Neural progenitor cell (in vitro differentiated cells): ENCODE results near the gene KCNQ1. TPM values are rescaled to one million over a fixed set of nuclear protein-coding genes. Genes with fewer than 3 reads are reported as not detected.

Experiments used
- DNase-seq: peaks from one replicate; pipeline ENCODE4 v3.0.0-alpha.2; 2016; ENCODE audit warnings: low spot score
- H2AFZ ChIP-seq: fragments of 200-600 bp; sonication (generic); replicated peaks from 2 replicates; pipeline ENCODE4 v1.6.1; 2016; ENCODE audit warnings: antibody characterized with exemption
- H3F3A ChIP-seq: fragments of 200-600 bp; sonication (generic); 2 replicates; pipeline ENCODE4 v1.6.1; 2016; ENCODE audit warnings: antibody characterized with exemption, low read depth
- H3K27ac ChIP-seq: fragments of 200-600 bp; sonication (generic); 2 replicates; pipeline ENCODE4 v1.5.1; 2016; ENCODE audit warnings: mild to moderate bottlenecking
- H3K27me3 ChIP-seq: fragments of 200-600 bp; sonication (generic); 2 replicates; pipeline ENCODE4 v1.6.1; 2016; ENCODE audit warnings: mild to moderate bottlenecking, moderate library complexity
- H3K36me3 ChIP-seq: fragments of 200-600 bp; sonication (generic); 2 replicates; pipeline ENCODE4 v1.5.1; 2016
- H3K4me1 ChIP-seq: fragments of 200-600 bp; sonication (generic); 2 replicates; pipeline ENCODE4 v1.6.1; 2016; ENCODE audit warnings: mixed run types
- H3K4me2 ChIP-seq: fragments of 200-600 bp; sonication (generic); 2 replicates; pipeline ENCODE4 v1.6.1; 2016
- H3K4me3 ChIP-seq: fragments of 200-600 bp; sonication (generic); 2 replicates; pipeline ENCODE4 v1.5.1; 2016
- H3K79me2 ChIP-seq: fragments of 200-600 bp; sonication (generic); 2 replicates; pipeline ENCODE4 v1.6.1; 2016; ENCODE audit warnings: low read depth
- H3K9ac ChIP-seq: fragments of 200-600 bp; sonication (generic); 2 replicates; pipeline ENCODE4 v1.6.1; 2016
- H3K9me3 ChIP-seq: fragments of 200-600 bp; sonication (generic); 2 replicates; pipeline ENCODE4 v1.5.1; 2016; ENCODE audit warnings: low read depth
- H4K20me1 ChIP-seq: fragments of 200-600 bp; sonication (generic); 2 replicates; pipeline ENCODE4 v1.6.1; 2016; ENCODE audit warnings: low read depth
- H3K27ac Mint-ChIP-seq: 3 replicates; pipeline ENCODE4 v1.8.0; 2021; ENCODE audit warnings: mixed read lengths
- H3K27me3 Mint-ChIP-seq: 2 replicates; pipeline ENCODE4 v1.8.0; 2022; ENCODE audit warnings: low read depth, mild to moderate bottlenecking, inconsistent platforms, moderate library complexity, mixed read lengths; ENCODE audit not compliant: insufficient read depth
- H3K36me3 Mint-ChIP-seq: 3 replicates; pipeline ENCODE4 v1.8.0; 2021; ENCODE audit warnings: mixed read lengths
- H3K4me1 Mint-ChIP-seq: 3 replicates; pipeline ENCODE4 v1.8.0; 2021; ENCODE audit warnings: mixed read lengths
- H3K4me3 Mint-ChIP-seq: 3 replicates; pipeline ENCODE4 v1.8.0; 2021; ENCODE audit warnings: mild to moderate bottlenecking, moderate library complexity, mixed read lengths
- H3K9me3 Mint-ChIP-seq: 3 replicates; pipeline ENCODE4 v1.8.0; 2020; ENCODE audit warnings: mixed read lengths
- EZH2 ChIP-seq: fragments of 200-600 bp; sonication (generic); IDR thresholded peaks from 2 replicates; pipeline ENCODE4 v1.6.1; 2017; ENCODE audit warnings: antibody characterized with exemption, mild to moderate bottlenecking, moderate library complexity
- EZH2phosphoT487 ChIP-seq: fragments of 200-600 bp; sonication (generic); IDR thresholded peaks from 2 replicates; pipeline ENCODE4 v1.6.1; 2017; ENCODE audit warnings: antibody characterized with exemption
- total RNA-seq: library from RNA; depleted of rRNA; stranded (reverse); fragments of >200 nt; gene quantifications from 2 replicates; pipeline ENCODE4 v1.2.3, GENCODE V29; 2015; ENCODE audit warnings: low replicate concordance
- TF ChIP-seq, protein P1 (sequence below): fragments of 200-600 bp; sonication (generic); IDR thresholded peaks from 2 replicates; pipeline ENCODE4 v1.5.1; 2017; ENCODE audit warnings: antibody characterized with exemption, mild to moderate bottlenecking

Gene KCNQ1
- total RNA-seq, 1 donor from 2014 or later, result 0.11 TPM

DNA sequence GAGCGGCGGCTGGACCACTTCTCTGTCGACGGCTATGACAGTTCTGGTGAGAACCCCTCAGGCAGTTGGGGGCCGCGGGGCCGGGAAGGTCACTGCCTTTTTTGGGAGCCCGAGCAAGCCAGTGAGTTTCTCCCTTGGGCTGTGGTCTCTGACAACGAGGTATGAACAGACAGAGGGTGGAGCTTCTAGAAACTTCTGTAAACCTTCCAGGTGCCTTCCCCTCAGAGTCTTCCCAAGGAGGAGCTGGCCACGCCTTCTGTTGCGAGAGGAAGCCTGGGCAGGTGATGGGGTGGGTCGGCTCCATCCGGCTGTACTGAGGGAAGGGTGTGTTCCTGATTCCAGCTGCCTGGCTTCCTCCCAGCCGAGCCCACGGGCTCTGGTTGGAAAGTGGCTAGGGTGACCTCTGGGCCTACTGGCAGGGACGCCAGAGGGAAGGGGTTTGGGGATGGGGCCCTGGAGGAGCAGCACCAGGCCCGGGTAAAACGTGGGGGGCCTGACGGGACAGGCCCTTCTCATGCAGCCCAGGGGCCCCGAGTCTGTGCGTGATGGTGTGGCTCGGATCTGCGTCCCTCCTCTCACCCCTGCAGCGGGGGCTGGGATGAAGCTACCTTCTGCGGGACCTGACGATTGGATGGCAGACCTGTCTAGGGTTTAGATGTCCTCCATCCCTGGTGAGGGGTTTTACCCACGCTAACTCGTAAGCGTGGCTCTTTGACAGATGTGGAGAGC, 144.2 kb downstream of the KCNQ1 start:
- no peak for TF ChIP-seq EZH2phosphoT487
- TF ChIP-seq, protein P1, sequence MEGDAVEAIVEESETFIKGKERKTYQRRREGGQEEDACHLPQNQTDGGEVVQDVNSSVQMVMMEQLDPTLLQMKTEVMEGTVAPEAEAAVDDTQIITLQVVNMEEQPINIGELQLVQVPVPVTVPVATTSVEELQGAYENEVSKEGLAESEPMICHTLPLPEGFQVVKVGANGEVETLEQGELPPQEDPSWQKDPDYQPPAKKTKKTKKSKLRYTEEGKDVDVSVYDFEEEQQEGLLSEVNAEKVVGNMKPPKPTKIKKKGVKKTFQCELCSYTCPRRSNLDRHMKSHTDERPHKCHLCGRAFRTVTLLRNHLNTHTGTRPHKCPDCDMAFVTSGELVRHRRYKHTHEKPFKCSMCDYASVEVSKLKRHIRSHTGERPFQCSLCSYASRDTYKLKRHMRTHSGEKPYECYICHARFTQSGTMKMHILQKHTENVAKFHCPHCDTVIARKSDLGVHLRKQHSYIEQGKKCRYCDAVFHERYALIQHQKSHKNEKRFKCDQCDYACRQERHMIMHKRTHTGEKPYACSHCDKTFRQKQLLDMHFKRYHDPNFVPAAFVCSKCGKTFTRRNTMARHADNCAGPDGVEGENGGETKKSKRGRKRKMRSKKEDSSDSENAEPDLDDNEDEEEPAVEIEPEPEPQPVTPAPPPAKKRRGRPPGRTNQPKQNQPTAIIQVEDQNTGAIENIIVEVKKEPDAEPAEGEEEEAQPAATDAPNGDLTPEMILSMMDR, result no peak
- no peak for TF ChIP-seq EZH2
- Histone ChIP-seq H3K9ac (no peak overlapping the region), H3K4me3 (no peak overlapping the region), H3K9me3 (no peaks in the 10 kb centered on the region), H3F3A (no peaks in the 10 kb centered on the region), H3K36me3 (no peaks in the 10 kb centered on the region), H3K79me2 (no peaks in the 10 kb centered on the region), H3K27me3 (peaks cover 75% of the 10 kb centered on the region), H3K27ac (no peak overlapping the region), H4K20me1 (no peaks in the 10 kb centered on the region), H2AFZ (no peak overlapping the region), H3K4me2 (no peak overlapping the region), H3K4me1 (no peaks in the 10 kb centered on the region)
- Mint-ChIP-seq H3K27me3 (peaks cover 7% of the 10 kb centered on the region), H3K27ac (no peak overlapping the region), H3K4me1 (no peaks in the 10 kb centered on the region), H3K4me3 (no peak overlapping the region), H3K36me3 (peaks cover 2% of the 10 kb centered on the region), H3K9me3 (peaks cover 4% of the 10 kb centered on the region)
- DNase-seq, result no peak

DNA sequence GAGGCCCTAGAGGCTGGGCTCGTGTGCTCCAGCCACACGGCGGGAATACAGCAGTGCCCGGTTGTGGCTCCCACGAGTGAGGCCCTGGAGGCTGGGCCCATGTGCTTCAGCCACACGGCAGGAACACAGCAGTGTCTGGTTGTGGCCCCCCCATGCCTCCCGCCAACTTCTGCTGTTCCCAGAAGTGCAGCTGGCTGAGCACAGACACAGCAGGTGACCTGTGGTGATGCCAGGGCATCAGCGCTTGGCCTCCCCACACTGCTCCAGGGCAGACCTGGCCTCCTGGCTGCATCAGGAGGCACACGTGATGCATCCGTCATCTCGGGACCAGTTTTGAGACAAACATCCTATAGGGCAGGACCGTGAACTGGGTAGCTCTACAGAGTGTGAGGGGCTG, 144.7 kb downstream of the KCNQ1 start:
- H3K27ac ChIP-seq, result no peak overlapping the region
- H3K4me3 ChIP-seq, result no peak overlapping the region
- no peak for TF ChIP-seq EZH2phosphoT487
- TF ChIP-seq EZH2, result no peak
- TF ChIP-seq, protein P1, result no peak
- no peak for DNase-seq
- Mint-ChIP-seq H3K9me3 (peaks cover 7% of the 10 kb centered on the region), H3K4me3 (no peak overlapping the region), H3K4me1 (no peaks in the 10 kb centered on the region), H3K27ac (no peak overlapping the region), H3K36me3 (peaks cover 3% of the 10 kb centered on the region), H3K27me3 (peaks cover 7% of the 10 kb centered on the region)
- H3K79me2 ChIP-seq, result no peaks in the 10 kb centered on the region
- H3K9me3 ChIP-seq, result no peaks in the 10 kb centered on the region
- H3K4me2 ChIP-seq, result no peak overlapping the region
- no peak overlapping the region for H3K9ac ChIP-seq
- H3K27me3 ChIP-seq, result peaks cover 76% of the 10 kb centered on the region
- no peak overlapping the region for H2AFZ ChIP-seq
- no peaks in the 10 kb centered on the region for H3K4me1 ChIP-seq
- H3K36me3 ChIP-seq, result no peaks in the 10 kb centered on the region
- no peaks in the 10 kb centered on the region for H3F3A ChIP-seq
- H4K20me1 ChIP-seq, result no peaks in the 10 kb centered on the region

DNA sequence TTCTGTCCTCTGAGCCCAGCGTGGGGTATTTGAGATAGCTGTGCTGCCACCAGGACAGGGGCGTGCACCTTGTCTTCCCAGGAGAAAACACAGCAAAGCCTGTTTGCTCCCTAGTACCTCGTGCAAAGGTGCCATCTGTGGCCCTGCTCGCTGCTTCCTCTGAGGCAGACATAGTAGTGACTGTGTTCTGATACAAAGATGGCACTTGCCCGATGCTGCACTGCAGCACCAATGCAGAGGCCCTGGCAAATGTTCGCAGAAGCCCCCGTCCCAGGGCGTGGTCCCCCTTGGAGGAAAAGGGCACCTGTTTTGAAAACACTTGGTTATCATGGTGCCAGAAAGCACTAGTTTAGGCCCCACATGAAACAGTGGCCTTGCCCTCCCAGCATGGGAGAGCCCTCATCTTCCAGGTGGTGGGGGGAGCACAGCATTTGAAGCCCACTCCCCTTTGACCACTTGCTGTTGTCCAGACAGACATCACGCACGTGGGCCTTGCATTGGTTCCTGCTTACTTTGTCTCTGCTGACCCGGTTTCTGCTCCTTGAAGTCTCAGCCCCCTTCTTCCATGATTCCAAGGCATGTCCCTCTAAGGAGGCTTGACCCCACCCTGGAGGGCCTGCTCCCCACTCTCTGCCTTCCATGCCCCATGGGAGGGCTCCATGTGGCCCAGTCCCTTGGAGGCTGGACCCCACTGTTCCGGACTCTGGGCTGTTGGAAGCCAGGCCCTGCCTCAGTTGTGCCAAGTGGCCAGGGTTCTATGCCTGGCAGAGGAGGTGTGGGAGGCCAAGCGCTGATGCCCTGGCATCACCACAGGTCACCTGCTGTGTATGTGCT, 145.5 kb downstream of the KCNQ1 start:
- H3K27ac Mint-ChIP-seq, result no peak overlapping the region
- H3K4me3 ChIP-seq, result no peak overlapping the region
- no peak overlapping the region for H3K9ac ChIP-seq

More for the DNA sequence above, 145.5 kb downstream of the KCNQ1 start:
- Histone ChIP-seq H3K27ac (no peak overlapping the region), H3K4me2 (no peak overlapping the region), H2AFZ (no peak overlapping the region), H3F3A (no peaks in the 10 kb centered on the region), H3K4me1 (no peaks in the 10 kb centered on the region), H4K20me1 (no peaks in the 10 kb centered on the region), H3K79me2 (no peaks in the 10 kb centered on the region), H3K27me3 (peaks cover 82% of the 10 kb centered on the region), H3K9me3 (no peaks in the 10 kb centered on the region), H3K36me3 (no peaks in the 10 kb centered on the region)
- Mint-ChIP-seq H3K9me3 (peaks cover 10% of the 10 kb centered on the region), H3K4me3 (no peak overlapping the region), H3K4me1 (no peaks in the 10 kb centered on the region), H3K27me3 (peaks cover 7% of the 10 kb centered on the region), H3K36me3 (peaks cover 3% of the 10 kb centered on the region)
- TF ChIP-seq EZH2, result no peak
- no peak for TF ChIP-seq EZH2phosphoT487
- TF ChIP-seq, protein P1, result no peak
- no peak for DNase-seq
